ENCODE data around the gene MELTF. TPM values are rescaled to one million over a fixed set of nuclear protein-coding genes. Genes with fewer than 3 reads are reported as not detected.

MELTF gene
- total and polyA plus RNA-seq, 3 donors from 2014 or later, result 5.7 to 14.7 (median 11.1) TPM

DNA sequence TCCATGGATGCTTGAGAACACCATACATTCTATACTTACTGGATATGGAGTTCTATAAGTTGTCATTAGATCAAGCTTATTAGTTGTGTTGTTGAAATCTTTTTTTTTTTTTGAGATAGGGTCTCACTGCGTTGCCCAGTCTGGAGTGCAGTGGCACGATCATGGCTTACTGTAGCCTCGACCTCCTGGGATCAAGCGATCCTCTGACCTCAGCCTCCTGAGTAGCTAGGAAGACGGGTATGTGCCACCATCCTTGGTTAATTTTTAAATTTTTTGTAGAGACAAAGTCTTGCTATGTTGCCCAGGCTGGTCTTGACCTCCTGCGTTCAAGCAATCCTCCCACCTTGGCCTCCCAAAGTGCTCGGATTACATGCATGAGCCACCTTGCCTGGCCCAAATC, 74.8 kb downstream of the MELTF start:
- TF ChIP-seq, protein P1, sequence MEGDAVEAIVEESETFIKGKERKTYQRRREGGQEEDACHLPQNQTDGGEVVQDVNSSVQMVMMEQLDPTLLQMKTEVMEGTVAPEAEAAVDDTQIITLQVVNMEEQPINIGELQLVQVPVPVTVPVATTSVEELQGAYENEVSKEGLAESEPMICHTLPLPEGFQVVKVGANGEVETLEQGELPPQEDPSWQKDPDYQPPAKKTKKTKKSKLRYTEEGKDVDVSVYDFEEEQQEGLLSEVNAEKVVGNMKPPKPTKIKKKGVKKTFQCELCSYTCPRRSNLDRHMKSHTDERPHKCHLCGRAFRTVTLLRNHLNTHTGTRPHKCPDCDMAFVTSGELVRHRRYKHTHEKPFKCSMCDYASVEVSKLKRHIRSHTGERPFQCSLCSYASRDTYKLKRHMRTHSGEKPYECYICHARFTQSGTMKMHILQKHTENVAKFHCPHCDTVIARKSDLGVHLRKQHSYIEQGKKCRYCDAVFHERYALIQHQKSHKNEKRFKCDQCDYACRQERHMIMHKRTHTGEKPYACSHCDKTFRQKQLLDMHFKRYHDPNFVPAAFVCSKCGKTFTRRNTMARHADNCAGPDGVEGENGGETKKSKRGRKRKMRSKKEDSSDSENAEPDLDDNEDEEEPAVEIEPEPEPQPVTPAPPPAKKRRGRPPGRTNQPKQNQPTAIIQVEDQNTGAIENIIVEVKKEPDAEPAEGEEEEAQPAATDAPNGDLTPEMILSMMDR (IDR thresholded peaks at IDR 0.05), result no peak
- TF ChIP-seq POLR2A (IDR thresholded peaks at IDR 0.05), result no peak
- H3K27me3 ChIP-seq, result no peaks in the 10 kb centered on the region
- H3K36me3 ChIP-seq (ENCODE audit: low read depth, missing control alignments), result no peaks in the 10 kb centered on the region
- no peaks in the 10 kb centered on the region for H3K9me3 ChIP-seq
- H3K27ac ChIP-seq, result no peak overlapping the region
- no peaks in the 10 kb centered on the region for H3K4me1 ChIP-seq
- WGBS, 2 donors, result 82 to 84% methylated on average over 7 of the region's 7 CpGs
- intact Hi-C loops (cut with DNase I; ENCODE audit: low total_unique reads), result no loop called here
- no peak overlapping the region for H3K4me3 ChIP-seq
- DNase-seq, result no peak

Other genes starting within 250 kb of the MELTF start
- gene SENP5, start 161.9 kb downstream of the MELTF start, total RNA-seq, result 10 to 100 TPM; 76.8 to 83.9 TPM
- 40.9 TPM for gene SENP5, start 161.9 kb downstream of the MELTF start, polyA plus RNA-seq (ENCODE audit: insufficient read depth, low read depth, low replicate concordance)
- 10 to 100 TPM; 30.6 to 40.8 TPM for gene NCBP2, start 87.3 kb downstream of the MELTF start, total RNA-seq
- 53.3 TPM for gene NCBP2, start 87.3 kb downstream of the MELTF start, polyA plus RNA-seq (ENCODE audit: insufficient read depth, low read depth, low replicate concordance)
- 1 to 10 TPM; 3.9 to 4.5 TPM for gene PIGZ, start 61.0 kb downstream of the MELTF start, total RNA-seq
- gene PIGZ, start 61.0 kb downstream of the MELTF start, polyA plus RNA-seq (ENCODE audit: insufficient read depth, low read depth, low replicate concordance), result 3.0 TPM

All from testis (tissue), 3 donors.